IMR-90 (cell line): ENCODE results near the gene NIPAL3.

Experiments used
- MAFK ChIP-seq: IDR thresholded peaks from 2 replicates; pipeline ENCODE4 v1.6.1; 2012; ENCODE audit warnings: low read depth, low read length, improper control_type of control experiment
- MAZ ChIP-seq: IDR thresholded peaks from 2 replicates; pipeline ENCODE4 v1.6.1; 2012; ENCODE audit warnings: low read depth, mild to moderate bottlenecking, low read length, improper control_type of control experiment, moderate library complexity, borderline replicate concordance
- MXI1 ChIP-seq: IDR thresholded peaks from 2 replicates; pipeline ENCODE4 v1.6.1; 2012; ENCODE audit warnings: low read depth, mild to moderate bottlenecking, low read length, moderate library complexity, borderline replicate concordance
- POLR2A ChIP-seq: IDR thresholded peaks from 2 replicates; pipeline ENCODE4 v1.6.1; 2012; ENCODE audit warnings: mild to moderate bottlenecking, low read depth, low read length
- RAD21 ChIP-seq: IDR thresholded peaks from 2 replicates; pipeline ENCODE4 v1.6.1; 2012; ENCODE audit warnings: low read length, improper control_type of control experiment
- RCOR1 ChIP-seq: IDR thresholded peaks from 2 replicates; pipeline ENCODE4 v1.6.1; 2012; ENCODE audit warnings: mild to moderate bottlenecking, low read length, improper control_type of control experiment; ENCODE audit not compliant: insufficient replicate concordance
- RFX5 ChIP-seq: IDR thresholded peaks from 2 replicates; pipeline ENCODE4 v1.8.0; 2012; ENCODE audit warnings: low read depth, mild to moderate bottlenecking, low read length, moderate library complexity
- SMC3 ChIP-seq: fragments of 150-350 bp; IDR thresholded peaks from 2 replicates; pipeline ENCODE4 v1.6.1; 2016; ENCODE audit warnings: low read depth, mild to moderate bottlenecking, antibody characterized with exemption, low read length, moderate library complexity
- TF ChIP-seq, protein P1 (sequence below): conservative IDR thresholded peaks from 2 replicates; pipeline ENCODE4 v1.5.1; 2012; ENCODE audit warnings: mild to moderate bottlenecking, low read depth, low read length, improper control_type of control experiment
- TF ChIP-seq, protein P2 (sequence below): fragments of 150-350 bp; IDR thresholded peaks from 2 replicates; pipeline ENCODE4 v1.6.1; 2017; ENCODE audit warnings: mild to moderate bottlenecking, antibody characterized with exemption, low read length, low read depth

GRCh38 chr1:24489674-24490073, 74.1 kb downstream of the NIPAL3 start:
- TF ChIP-seq, protein P1, sequence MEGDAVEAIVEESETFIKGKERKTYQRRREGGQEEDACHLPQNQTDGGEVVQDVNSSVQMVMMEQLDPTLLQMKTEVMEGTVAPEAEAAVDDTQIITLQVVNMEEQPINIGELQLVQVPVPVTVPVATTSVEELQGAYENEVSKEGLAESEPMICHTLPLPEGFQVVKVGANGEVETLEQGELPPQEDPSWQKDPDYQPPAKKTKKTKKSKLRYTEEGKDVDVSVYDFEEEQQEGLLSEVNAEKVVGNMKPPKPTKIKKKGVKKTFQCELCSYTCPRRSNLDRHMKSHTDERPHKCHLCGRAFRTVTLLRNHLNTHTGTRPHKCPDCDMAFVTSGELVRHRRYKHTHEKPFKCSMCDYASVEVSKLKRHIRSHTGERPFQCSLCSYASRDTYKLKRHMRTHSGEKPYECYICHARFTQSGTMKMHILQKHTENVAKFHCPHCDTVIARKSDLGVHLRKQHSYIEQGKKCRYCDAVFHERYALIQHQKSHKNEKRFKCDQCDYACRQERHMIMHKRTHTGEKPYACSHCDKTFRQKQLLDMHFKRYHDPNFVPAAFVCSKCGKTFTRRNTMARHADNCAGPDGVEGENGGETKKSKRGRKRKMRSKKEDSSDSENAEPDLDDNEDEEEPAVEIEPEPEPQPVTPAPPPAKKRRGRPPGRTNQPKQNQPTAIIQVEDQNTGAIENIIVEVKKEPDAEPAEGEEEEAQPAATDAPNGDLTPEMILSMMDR = no peak
- TF ChIP-seq MAZ (no peak), POLR2A (no peak), MXI1 (no peak), RCOR1 (no peak), SMC3 (no peak), MAFK (no peak), RAD21 (no peak), RFX5 (no peak)
- TF ChIP-seq, protein P2, sequence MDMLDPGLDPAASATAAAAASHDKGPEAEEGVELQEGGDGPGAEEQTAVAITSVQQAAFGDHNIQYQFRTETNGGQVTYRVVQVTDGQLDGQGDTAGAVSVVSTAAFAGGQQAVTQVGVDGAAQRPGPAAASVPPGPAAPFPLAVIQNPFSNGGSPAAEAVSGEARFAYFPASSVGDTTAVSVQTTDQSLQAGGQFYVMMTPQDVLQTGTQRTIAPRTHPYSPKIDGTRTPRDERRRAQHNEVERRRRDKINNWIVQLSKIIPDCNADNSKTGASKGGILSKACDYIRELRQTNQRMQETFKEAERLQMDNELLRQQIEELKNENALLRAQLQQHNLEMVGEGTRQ = no peak
